ENCODE data around the gene NFATC3.

DNA sequence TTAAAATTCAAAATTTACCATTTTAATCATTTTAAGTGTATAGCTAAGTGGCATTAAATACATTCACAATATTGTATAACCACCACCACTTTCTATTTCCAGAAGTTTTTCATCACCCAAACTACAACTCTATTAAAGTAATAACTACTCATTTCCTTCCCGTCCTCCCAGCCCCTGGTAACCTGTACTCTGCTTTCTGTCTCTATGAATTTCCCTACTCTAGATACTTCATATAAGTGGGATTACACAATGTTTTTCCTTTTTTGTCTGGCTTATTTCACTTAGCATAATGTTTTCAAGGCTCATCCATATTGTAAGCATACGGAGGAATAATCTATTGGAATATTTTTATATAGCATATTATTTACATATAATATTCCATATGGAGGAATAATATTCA is 121.1 kb downstream of the NFATC3 start:
- TF ChIP-seq, protein P1, sequence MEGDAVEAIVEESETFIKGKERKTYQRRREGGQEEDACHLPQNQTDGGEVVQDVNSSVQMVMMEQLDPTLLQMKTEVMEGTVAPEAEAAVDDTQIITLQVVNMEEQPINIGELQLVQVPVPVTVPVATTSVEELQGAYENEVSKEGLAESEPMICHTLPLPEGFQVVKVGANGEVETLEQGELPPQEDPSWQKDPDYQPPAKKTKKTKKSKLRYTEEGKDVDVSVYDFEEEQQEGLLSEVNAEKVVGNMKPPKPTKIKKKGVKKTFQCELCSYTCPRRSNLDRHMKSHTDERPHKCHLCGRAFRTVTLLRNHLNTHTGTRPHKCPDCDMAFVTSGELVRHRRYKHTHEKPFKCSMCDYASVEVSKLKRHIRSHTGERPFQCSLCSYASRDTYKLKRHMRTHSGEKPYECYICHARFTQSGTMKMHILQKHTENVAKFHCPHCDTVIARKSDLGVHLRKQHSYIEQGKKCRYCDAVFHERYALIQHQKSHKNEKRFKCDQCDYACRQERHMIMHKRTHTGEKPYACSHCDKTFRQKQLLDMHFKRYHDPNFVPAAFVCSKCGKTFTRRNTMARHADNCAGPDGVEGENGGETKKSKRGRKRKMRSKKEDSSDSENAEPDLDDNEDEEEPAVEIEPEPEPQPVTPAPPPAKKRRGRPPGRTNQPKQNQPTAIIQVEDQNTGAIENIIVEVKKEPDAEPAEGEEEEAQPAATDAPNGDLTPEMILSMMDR (IDR thresholded peaks at IDR 0.05) = no peak
- no peak for TF ChIP-seq POLR2A (IDR thresholded peaks at IDR 0.05)
